Tibial artery (tissue), 4 donors: Measurements from ENCODE around the gene PAX2.

Experiments
- DNase-seq, 2 donors: peaks; one replicate each; pipeline ENCODE4 v3.0.0-alpha.2; 2019
- H3K27ac ChIP-seq, 2 donors: fragments of 200-600 bp; sonication (generic) in 1 of 2; 1 replicate in 1 of 2; 2 replicates in 1 of 2; pipeline ENCODE4 v1.5.1; 2018 to 2019; ENCODE audit warnings: mild to moderate bottlenecking in 1 of 2
- H3K27me3 ChIP-seq, 2 donors: fragments of 200-600 bp; sonication (generic) in 1 of 2; one replicate each; pipeline versions ENCODE4 v1.5.1 to v1.6.0; 2016 to 2019
- H3K36me3 ChIP-seq, 3 donors: fragments of 200-600 bp; sonication (generic) in 2 of 3; one replicate each; pipeline ENCODE4 v1.5.1; 2016 to 2019; ENCODE audit warnings: mild to moderate bottlenecking in 2 of 3
- H3K4me1 ChIP-seq, 4 donors: fragments of 200-600 bp; sonication (generic) in 2 of 4; 1 replicate in 3 of 4; 2 replicates in 1 of 4; pipeline ENCODE4 v1.5.1; 2016 to 2019
- H3K4me3 ChIP-seq, 2 donors: fragments of 200-600 bp; sonication (generic) in 1 of 2; 1 replicate in 1 of 2; 2 replicates in 1 of 2; pipeline ENCODE4 v1.5.1; 2018 to 2019; ENCODE audit warnings: mild to moderate bottlenecking in 2 of 2
- H3K9me3 ChIP-seq, 3 donors: fragments of 200-600 bp; sonication (generic) in 1 of 3; one replicate each; pipeline ENCODE4 v1.5.1; 2016 to 2019
- CTCF ChIP-seq, 2 experiments: fragments of 200-600 bp in 1 of 2; fragments of 450-650 bp in 1 of 2; IDR thresholded peaks; one replicate each; pipeline ENCODE4 v1.5.1; 2017 to 2019; ENCODE audit warnings: antibody characterized with exemption in 2 of 2, mild to moderate bottlenecking in 1 of 2, moderate library complexity in 1 of 2
- intact Hi-C: fragments of 100-400 bp; cut with DNase I; formaldehyde crosslinking; loops from one replicate; pipeline ENCODE4 v1.15.0; 2023; ENCODE audit warnings: low total_unique reads

The PAX2 gene

DNA sequence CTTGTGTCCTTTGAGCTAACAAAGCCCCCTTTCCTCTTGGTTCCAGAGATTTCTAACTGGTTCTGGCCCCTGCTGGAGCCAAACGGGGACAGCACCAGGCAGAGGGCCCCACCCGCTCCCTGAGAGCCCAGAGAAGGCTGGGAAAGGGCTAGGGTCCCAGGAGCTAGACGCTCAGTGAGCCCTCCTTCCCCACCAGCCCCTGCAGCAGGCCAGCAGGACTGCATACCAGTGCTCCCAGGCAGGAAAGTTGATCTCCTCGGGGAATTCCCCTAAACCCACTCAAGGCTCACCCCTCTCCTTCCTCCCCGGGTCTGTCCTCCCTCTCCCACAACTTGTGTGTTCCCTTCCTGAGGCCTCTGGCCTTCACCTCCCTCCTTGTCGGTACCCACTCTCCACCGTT is 47.7 kb downstream of the PAX2 start:
- Histone ChIP-seq H3K4me3 (no peak overlapping the region), H3K9me3 (no peaks in the 10 kb centered on the region), H3K27ac (no peak overlapping the region), H3K4me1 (no peaks in the 10 kb centered on the region), H3K36me3 (no peaks in the 10 kb centered on the region), H3K27me3 (peaks cover 0 to 52% of the 10 kb centered on the region in 2 donors)
- no peak for TF ChIP-seq CTCF (IDR thresholded peaks at IDR 0.05)
- no peak for DNase-seq
- intact Hi-C loops: no loop called here

DNA sequence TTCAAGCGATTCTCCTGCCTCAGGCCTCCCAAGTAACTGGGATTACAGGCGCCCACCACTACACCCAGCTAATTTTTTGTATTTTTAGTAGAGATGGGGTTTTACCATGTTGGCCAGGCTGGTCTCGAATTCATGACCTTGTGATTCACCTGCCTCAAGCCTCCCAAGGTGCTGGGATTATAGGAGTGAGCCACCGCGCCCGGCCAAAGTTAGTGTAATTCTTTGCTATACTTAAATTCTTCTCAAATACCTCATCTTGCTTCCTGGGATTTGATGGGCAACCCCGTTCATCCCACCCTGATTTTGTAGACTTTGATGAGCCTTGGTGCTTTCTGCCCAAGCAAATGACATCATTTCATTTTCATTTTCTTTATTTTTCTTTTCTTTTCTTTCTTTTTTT is 54.5 kb downstream of the PAX2 start:
- no peaks in the 10 kb centered on the region for H3K4me1 ChIP-seq
- no peaks in the 10 kb centered on the region for H3K36me3 ChIP-seq
- H3K27ac ChIP-seq: no peak overlapping the region
- peaks cover 0 to 74% of the 10 kb centered on the region in 2 donors for H3K27me3 ChIP-seq
- intact Hi-C loops: no loop called here
- H3K4me3 ChIP-seq: no peak overlapping the region
- DNase-seq: no peak
- H3K9me3 ChIP-seq: no peaks in the 10 kb centered on the region
- TF ChIP-seq CTCF (IDR thresholded peaks at IDR 0.05): no peak

- H3K4me1 ChIP-seq: no peaks in the 10 kb centered on the region
- no peak for DNase-seq
- H3K4me3 ChIP-seq: no peak overlapping the region
- no peaks in the 10 kb centered on the region for H3K36me3 ChIP-seq
- intact Hi-C loops: no loop called here
- H3K27ac ChIP-seq: no peak overlapping the region
- H3K27me3 ChIP-seq: peaks cover 0 to 77% of the 10 kb centered on the region in 2 donors
- TF ChIP-seq CTCF (IDR thresholded peaks at IDR 0.05): no peak
- H3K9me3 ChIP-seq: no peaks in the 10 kb centered on the region
Measured at GRCh38 chr10:100800931-100801330, 55.5 kb downstream of the PAX2 start.

- no peaks in the 10 kb centered on the region for H3K4me1 ChIP-seq
- DNase-seq: no peak
- intact Hi-C loops: no loop called here
Measured at GRCh38 chr10:100802196-100802595, 56.8 kb downstream of the PAX2 start.

GRCh38 chr10:100802607-100803006 is 57.2 kb downstream of the PAX2 start:
- H3K27me3 ChIP-seq: peaks cover 0 to 80% of the 10 kb centered on the region in 2 donors
- no peak for TF ChIP-seq CTCF (IDR thresholded peaks at IDR 0.05)

More at GRCh38 chr10:100802196-100802595, 56.8 kb downstream of the PAX2 start:
- H3K4me3 ChIP-seq: no peak overlapping the region
- no peak for TF ChIP-seq CTCF (IDR thresholded peaks at IDR 0.05)
- peaks cover 0 to 79% of the 10 kb centered on the region in 2 donors for H3K27me3 ChIP-seq
- no peak overlapping the region for H3K27ac ChIP-seq
- no peaks in the 10 kb centered on the region for H3K36me3 ChIP-seq
- no peaks in the 10 kb centered on the region for H3K9me3 ChIP-seq

DNA sequence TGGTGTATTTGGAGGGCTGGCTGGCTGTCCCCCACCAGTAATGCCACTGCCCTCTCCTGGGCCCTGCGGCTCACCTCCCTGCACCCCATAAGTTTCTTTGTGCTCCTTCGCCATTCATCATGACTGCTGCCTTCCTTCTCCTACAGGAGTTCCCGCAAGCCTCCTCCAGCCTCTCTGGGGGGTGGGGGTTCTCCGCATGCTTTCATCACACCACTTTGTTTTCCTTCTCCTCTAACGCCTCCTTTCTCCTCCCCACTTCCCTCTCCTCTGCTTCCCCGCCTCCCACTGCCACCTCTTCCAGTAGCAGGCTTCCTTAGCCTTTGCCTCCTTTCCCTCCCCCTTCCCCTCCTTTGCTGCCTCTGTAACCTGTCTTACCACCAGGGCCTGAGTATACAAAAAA is 58.1 kb downstream of the PAX2 start:
- no peak for DNase-seq
- no peaks in the 10 kb centered on the region for H3K4me1 ChIP-seq
- no peaks in the 10 kb centered on the region for H3K36me3 ChIP-seq
- H3K27ac ChIP-seq: no peak overlapping the region
- H3K4me3 ChIP-seq: no peak overlapping the region
- H3K27me3 ChIP-seq: peaks cover 0 to 85% of the 10 kb centered on the region in 2 donors
- no peaks in the 10 kb centered on the region for H3K9me3 ChIP-seq
- intact Hi-C loops: no loop called here
- TF ChIP-seq CTCF (IDR thresholded peaks at IDR 0.05): no peak

More at GRCh38 chr10:100802607-100803006, 57.2 kb downstream of the PAX2 start:
- no peak overlapping the region for H3K27ac ChIP-seq
- no peaks in the 10 kb centered on the region for H3K9me3 ChIP-seq
- no peak overlapping the region for H3K4me3 ChIP-seq
- DNase-seq: no peak
- intact Hi-C loops: no loop called here
- no peaks in the 10 kb centered on the region for H3K36me3 ChIP-seq
- no peaks in the 10 kb centered on the region for H3K4me1 ChIP-seq
